ENCODE measurements around the gene KCNK3. TPM values are rescaled to one million over a fixed set of nuclear protein-coding genes. Genes with fewer than 3 reads are reported as not detected.
"Not testable (repeated sequence)": the region's sequence is repeated elsewhere in the genome, so short reads cannot be mapped to it uniquely, and the experiment has no call there.

Gene KCNK3
- total and polyA plus RNA-seq, 10 of the 15 experiments (the other 5 are each of a cell fraction or from before 2014, with no cell fraction given), result 0.13 TPM; not detected in 9

DNA sequence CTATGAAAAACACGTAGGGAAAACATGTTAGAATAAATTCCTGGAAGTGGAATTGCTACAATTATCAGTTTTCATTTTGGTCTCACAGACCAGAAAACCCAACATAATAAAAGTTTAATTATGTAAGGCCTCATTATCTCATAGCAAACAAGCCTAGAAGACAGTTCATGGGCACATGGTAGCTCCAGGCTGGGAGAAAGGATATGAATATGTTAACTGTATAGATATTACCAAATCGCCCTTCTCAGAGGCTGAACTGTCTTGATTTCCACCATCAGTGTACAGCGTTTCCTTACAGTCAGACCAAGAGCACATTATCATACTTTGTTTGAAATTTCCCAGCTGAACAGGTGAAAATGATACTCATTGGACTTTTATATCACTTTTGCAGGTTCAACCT is 54.4 kb downstream of the KCNK3 start (continued):
- no peak for TF ChIP-seq RAD51 (IDR thresholded peaks at IDR 0.05)
- TF ChIP-seq HDAC2 (IDR thresholded peaks at IDR 0.05), result no peak
- TF ChIP-seq, protein P1, sequence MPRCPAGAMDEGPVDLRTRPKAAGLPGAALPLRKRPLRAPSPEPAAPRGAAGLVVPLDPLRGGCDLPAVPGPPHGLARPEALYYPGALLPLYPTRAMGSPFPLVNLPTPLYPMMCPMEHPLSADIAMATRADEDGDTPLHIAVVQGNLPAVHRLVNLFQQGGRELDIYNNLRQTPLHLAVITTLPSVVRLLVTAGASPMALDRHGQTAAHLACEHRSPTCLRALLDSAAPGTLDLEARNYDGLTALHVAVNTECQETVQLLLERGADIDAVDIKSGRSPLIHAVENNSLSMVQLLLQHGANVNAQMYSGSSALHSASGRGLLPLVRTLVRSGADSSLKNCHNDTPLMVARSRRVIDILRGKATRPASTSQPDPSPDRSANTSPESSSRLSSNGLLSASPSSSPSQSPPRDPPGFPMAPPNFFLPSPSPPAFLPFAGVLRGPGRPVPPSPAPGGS (IDR thresholded peaks at IDR 0.05; ENCODE audit: borderline replicate concordance, insufficient read depth, low read depth, low read length, poor library complexity, severe bottlenecking), result no peak
- no peak for TF ChIP-seq IRF4 (IDR thresholded peaks at IDR 0.05; ENCODE audit: low read depth, low read length)
- TF ChIP-seq ZBTB11 (CRISPR knock-in tag; IDR thresholded peaks at IDR 0.05), result no peak
- TF ChIP-seq RAD21 (IDR thresholded peaks at IDR 0.05; ENCODE audit: insufficient read depth, low read depth, low read length), result no peak
- no peak for TF ChIP-seq NR2F1 (conservative IDR thresholded peaks at IDR 0.05)
- no peak for TF ChIP-seq MYC (IDR thresholded peaks at IDR 0.05; ENCODE audit: insufficient read depth, insufficient read length, insufficient replicate concordance, low read length, severe bottlenecking)

GRCh38 chr2:26749787-26750420 is 57.4 kb downstream of the KCNK3 start:
- DNase-seq (ENCODE audit: low read depth, low spot score); H3K4me2 ChIP-seq (ENCODE audit: control insufficient read depth, insufficient read depth); H3K4me3 ChIP-seq; H4K20me1 ChIP-seq (ENCODE audit: control insufficient read depth, insufficient read depth); H3K4me1 ChIP-seq (ENCODE audit: control insufficient read depth, insufficient read depth, low read length); H3K27me3 ChIP-seq (replicated peaks in 1 of 2; ENCODE audit: control insufficient read depth in 2 of 2, insufficient read depth in 2 of 2, low read length in 1 of 2); FAIRE-seq; H3K9ac ChIP-seq (ENCODE audit: control insufficient read depth, insufficient read depth, low read length); H3K36me3 ChIP-seq (ENCODE audit: control insufficient read depth in 2 of 2, insufficient read depth in 2 of 2, low read length in 1 of 2); BruUV-seq (replicated peaks); SMC1A ChIA-PET (ENCODE audit: uncharacterized antibody, unreplicated experiment); H3K79me2 ChIP-seq (ENCODE audit: control insufficient read depth, insufficient read depth, low read length); RAD21 ChIA-PET (ENCODE audit: unreplicated experiment); H3K9me3 ChIP-seq (replicated peaks; ENCODE audit: control insufficient read depth, insufficient read depth, low read length); H2AFZ ChIP-seq (ENCODE audit: control insufficient read depth, low read depth, low read length); ATAC-seq; in situ Hi-C loops (cut with MboI); H3K27ac ChIP-seq (ENCODE audit: control insufficient read depth, insufficient read depth): not testable (repeated sequence)
- CTCF ChIA-PET, result interaction anchor here (8.5 kb wide), 1 partner anchor 144 kb away, joined by 156 read pairs; no protein-coding TSS in a partner anchor
- POLR2A ChIA-PET, result interaction anchor here (0.7 kb wide), 1 partner anchor 227 kb away, joined by 6 read pairs; no protein-coding TSS in a partner anchor
- intact Hi-C loops (cut with micrococcal nuclease; ENCODE audit: unreplicated experiment), result loop anchor here (10.0 kb wide), 1 partner anchor 245 kb away; no protein-coding TSS in a partner anchor
- WGBS (ENCODE audit: insufficient coverage, insufficient replicate concordance, low lambda C conversion rate, missing lambda C conversion rate), result 34% methylated on average over 8 of the region's 8 CpGs

GRCh38 chr2:26750467-26750866 is 57.9 kb downstream of the KCNK3 start:
- WGBS (ENCODE audit: insufficient coverage, insufficient replicate concordance, low lambda C conversion rate, missing lambda C conversion rate), result 76% methylated on average over 11 of the region's 11 CpGs
- H4K20me1 ChIP-seq (ENCODE audit: control insufficient read depth, insufficient read depth); in situ Hi-C loops (cut with MboI); ATAC-seq; H2AFZ ChIP-seq (ENCODE audit: control insufficient read depth, low read depth, low read length); BruUV-seq (replicated peaks); H3K4me2 ChIP-seq (ENCODE audit: control insufficient read depth, insufficient read depth); POLR2A ChIA-PET; CTCF ChIA-PET; H3K9me3 ChIP-seq (replicated peaks; ENCODE audit: control insufficient read depth, insufficient read depth, low read length); H3K36me3 ChIP-seq (ENCODE audit: control insufficient read depth in 2 of 2, insufficient read depth in 2 of 2, low read length in 1 of 2); RAD21 ChIA-PET (ENCODE audit: unreplicated experiment); intact Hi-C loops (cut with micrococcal nuclease; ENCODE audit: unreplicated experiment); H3K27me3 ChIP-seq (replicated peaks in 1 of 2; ENCODE audit: control insufficient read depth in 2 of 2, insufficient read depth in 2 of 2, low read length in 1 of 2); H3K4me1 ChIP-seq (ENCODE audit: control insufficient read depth, insufficient read depth, low read length); FAIRE-seq; H3K4me3 ChIP-seq; H3K79me2 ChIP-seq (ENCODE audit: control insufficient read depth, insufficient read depth, low read length); H3K27ac ChIP-seq (ENCODE audit: control insufficient read depth, insufficient read depth); SMC1A ChIA-PET (ENCODE audit: uncharacterized antibody, unreplicated experiment); DNase-seq (ENCODE audit: low read depth, low spot score); H3K9ac ChIP-seq (ENCODE audit: control insufficient read depth, insufficient read depth, low read length): not testable (repeated sequence)
